H7 (cell line): ENCODE data around the gene P2RY13. TPM values are rescaled to one million over a fixed set of nuclear protein-coding genes. Genes with fewer than 3 reads are reported as not detected.

ENCODE experiments used
- DNase-seq: peaks from one replicate; pipeline ENCODE4 v3.0.0; 2012
- H3K27me3 ChIP-seq: 2 replicates; pipeline ENCODE4 v1.6.0; 2011; ENCODE audit warnings: mild to moderate bottlenecking, low read length; ENCODE audit not compliant: control insufficient read depth, insufficient read depth
- H3K36me3 ChIP-seq: replicated peaks from 2 replicates; pipeline ENCODE4 v1.5.1; 2011; ENCODE audit warnings: low read length; ENCODE audit not compliant: control insufficient read depth, insufficient read depth
- H3K4me3 ChIP-seq: 2 replicates; pipeline ENCODE4 v1.5.1; 2011; ENCODE audit warnings: low read depth, mild to moderate bottlenecking, control low read depth, low read length, moderate library complexity; ENCODE audit not compliant: insufficient read depth
- total RNA-seq: library from RNA; depleted of rRNA; stranded (reverse); fragments of >200 nt; shearing (Covaris generic); gene quantifications from 2 replicates; pipeline ENCODE4 v1.2.3, GENCODE V29; 2014; rRNA removed

The P2RY13 gene
- total RNA-seq: not detected in 2 replicates

DNA sequence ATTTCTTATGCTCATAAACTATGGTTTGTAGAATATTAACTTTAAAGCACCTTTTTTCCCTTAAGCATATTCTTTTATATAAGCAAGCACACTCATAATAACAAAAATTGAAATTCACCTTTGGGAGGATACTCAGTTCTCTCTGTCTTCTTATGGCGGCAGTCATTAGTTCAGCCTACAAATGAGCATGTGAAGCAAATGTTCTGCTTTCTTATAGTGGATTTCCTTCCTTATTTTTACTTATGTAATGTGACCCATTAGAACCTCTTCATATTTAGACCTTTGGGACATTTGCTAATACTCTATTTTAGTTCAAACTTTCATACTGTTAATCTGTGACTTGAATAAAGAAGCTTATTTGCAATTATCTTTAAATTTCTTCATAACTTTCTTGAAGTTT is at the start of gene P2RY13:
TSS of gene P2RY13 (minus strand) at position 187 of the 400 bp plus-strand sequence. CDS start at position 166, 21 bp downstream.
- Histone ChIP-seq H3K36me3 (no peaks in the 10 kb centered on the region), H3K27me3 (no peaks in the 10 kb centered on the region), H3K4me3 (no peak within 1 kb of the TSS)
- DNase-seq: no peak

DNA sequence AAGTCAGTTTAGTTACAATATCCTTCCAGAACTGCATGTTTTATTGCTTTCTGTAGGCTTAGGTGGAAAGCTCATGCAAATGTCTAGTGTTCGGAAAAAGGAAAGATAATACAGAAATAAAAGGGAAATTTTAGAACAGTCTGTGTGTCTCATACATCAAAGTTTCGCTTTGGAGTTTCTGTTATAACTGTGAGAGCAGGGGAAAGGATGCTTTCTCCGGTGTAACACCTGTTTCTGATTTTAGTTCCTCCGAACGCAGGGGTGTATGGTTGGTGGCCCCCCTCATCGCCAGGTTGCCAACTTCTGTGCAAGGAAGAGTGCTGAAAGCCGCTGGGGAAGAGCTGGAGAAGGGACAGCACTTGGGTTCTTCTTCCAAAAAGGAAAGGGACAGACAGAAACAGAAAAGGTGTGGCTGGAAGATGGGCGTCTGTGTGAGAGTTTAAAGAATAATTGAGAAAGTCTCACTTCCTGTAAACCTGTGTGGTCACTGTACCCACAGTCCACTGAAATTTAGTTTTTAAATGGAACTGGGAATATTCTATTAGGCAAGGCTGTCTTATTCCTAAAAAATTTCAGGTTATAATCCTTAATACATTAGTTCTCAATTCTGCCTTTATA is 48.5 kb upstream of the P2RY13 start:
- Histone ChIP-seq H3K27me3 (no peaks in the 10 kb centered on the region), H3K36me3 (no peaks in the 10 kb centered on the region; the same call in none of the 2 replicates)
- DNase-seq: no peak

DNA sequence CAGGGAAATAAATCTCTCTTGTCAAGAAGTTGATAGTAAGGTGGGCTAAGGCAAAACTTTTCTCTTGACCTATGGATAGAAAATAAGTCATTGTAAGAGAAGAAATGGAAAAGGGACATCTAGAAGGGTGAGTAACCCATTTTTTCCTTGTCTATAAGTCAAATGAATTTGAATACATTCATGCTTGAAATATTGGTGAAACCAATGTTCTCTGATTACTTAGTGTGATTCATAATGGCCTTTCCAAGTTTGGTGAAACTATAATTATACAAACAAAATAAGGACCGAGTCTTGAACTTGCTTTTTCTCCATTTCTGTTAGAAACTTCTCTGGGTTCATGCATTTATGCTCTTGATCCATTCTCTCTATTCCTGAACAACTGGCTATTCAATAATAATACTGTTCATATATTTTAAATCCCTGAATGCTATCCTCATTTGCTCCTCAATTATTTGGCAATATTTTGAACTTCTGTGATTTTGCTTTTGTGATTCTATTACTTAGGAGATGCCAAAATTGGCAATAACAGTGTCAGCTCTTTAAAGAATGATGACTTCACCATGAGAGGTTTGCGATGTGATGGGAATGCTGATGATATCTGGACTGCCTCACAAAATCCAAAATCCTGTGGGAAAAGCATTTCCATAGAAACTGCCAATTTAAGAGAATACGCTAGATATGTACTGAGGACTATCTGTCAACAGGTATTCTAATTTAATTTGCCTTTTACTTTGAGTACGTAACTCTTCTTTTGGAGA is 42.9 kb upstream of the P2RY13 start:
- Histone ChIP-seq H3K4me3 (no peak overlapping the region), H3K27me3 (no peaks in the 10 kb centered on the region), H3K36me3 (no peaks in the 10 kb centered on the region; the same call in 1 of the 2 replicates)
- DNase-seq: no peak

More for the DNA sequence above, 48.5 kb upstream of the P2RY13 start:
- no peak overlapping the region for H3K4me3 ChIP-seq

DNA sequence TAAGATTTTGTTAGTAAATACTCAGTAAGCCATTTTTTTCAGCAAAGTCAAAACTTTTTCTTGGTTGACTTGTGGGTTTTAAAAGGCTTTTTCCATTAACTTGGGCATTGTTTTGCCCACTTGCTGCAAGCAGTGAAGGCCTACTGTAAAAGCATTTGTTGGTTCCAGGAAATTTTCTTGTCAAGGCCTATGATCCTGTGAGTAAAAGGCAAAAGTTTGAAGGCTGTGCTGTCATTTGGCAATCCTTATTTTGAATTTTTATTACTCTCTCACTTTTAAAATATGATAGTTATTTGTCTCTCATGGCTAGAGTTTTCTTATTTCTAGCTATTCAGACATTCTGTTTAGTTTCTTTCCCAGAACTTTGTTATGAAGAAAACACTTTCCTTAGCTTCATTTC is 42.2 kb upstream of the P2RY13 start:
- DNase-seq: no peak
- Histone ChIP-seq H3K27me3 (no peaks in the 10 kb centered on the region), H3K4me3 (no peak overlapping the region), H3K36me3 (no peaks in the 10 kb centered on the region; the same call in 1 of the 2 replicates)

DNA sequence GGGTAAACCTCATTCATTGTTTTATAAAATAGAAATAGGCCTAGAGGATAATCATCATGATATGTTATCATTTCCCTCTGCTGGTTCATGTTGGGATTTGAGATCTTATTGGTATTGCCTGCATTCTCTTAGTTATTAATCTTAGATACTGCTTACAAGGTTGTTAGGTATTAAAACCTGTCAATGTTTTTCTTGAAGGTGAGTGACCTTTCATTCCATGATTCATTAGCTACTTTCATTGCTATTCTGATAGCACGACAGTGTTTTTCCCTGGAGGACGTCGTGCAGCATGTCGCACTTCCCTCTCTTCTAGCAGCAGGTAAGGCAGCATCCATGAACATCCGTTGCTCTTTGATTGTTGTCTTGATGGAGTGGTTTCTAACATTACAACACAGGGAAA is 38.1 kb upstream of the P2RY13 start:
- Histone ChIP-seq H3K27me3 (no peaks in the 10 kb centered on the region), H3K36me3 (no peaks in the 10 kb centered on the region; the same call in 1 of the 2 replicates), H3K4me3 (no peak overlapping the region)
- no peak for DNase-seq

GRCh38 chr3:151366993-151367392 is 37.6 kb upstream of the P2RY13 start:
- H3K27me3 ChIP-seq: no peaks in the 10 kb centered on the region
- no peak overlapping the region for H3K4me3 ChIP-seq
- DNase-seq: no peak
- no peaks in the 10 kb centered on the region; the same call in 1 of the 2 replicates for H3K36me3 ChIP-seq

DNA sequence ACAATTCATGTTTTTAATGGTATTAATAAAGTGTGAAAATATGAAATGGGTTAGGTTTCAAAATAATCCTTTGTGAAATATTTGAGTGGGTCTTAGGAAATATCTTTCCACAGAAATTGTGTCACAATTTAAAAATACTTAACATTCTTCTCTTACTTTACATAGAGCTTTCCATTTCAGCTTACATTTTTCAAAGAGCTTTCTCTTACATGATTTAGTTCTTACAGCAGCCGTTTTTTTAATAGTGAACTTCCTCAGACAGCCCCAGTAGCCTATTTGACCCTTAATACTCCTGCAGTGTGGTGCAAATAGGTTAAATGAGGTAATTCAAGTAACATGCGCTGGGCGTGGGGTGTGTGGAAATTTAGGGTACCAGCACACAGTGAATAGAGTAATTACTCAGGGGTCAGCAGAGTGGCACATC is 33.4 kb upstream of the P2RY13 start:
- no peak overlapping the region for H3K4me3 ChIP-seq
- H3K27me3 ChIP-seq: no peaks in the 10 kb centered on the region
- no peak for DNase-seq
- H3K36me3 ChIP-seq: no peaks in the 10 kb centered on the region; the same call in 1 of the 2 replicates

- Histone ChIP-seq H3K36me3 (no peaks in the 10 kb centered on the region; the same call in 1 of the 2 replicates), H3K4me3 (no peak overlapping the region), H3K27me3 (no peaks in the 10 kb centered on the region)
- DNase-seq: no peak
These were observed 28.1 kb upstream of the P2RY13 start for GRCh38 chr3:151357463-151357850.

- DNase-seq: no peak
- Histone ChIP-seq H3K36me3 (no peaks in the 10 kb centered on the region; the same call in 1 of the 2 replicates), H3K27me3 (no peaks in the 10 kb centered on the region), H3K4me3 (no peak overlapping the region)
These were observed 27.6 kb upstream of the P2RY13 start for GRCh38 chr3:151356794-151357462.

DNA sequence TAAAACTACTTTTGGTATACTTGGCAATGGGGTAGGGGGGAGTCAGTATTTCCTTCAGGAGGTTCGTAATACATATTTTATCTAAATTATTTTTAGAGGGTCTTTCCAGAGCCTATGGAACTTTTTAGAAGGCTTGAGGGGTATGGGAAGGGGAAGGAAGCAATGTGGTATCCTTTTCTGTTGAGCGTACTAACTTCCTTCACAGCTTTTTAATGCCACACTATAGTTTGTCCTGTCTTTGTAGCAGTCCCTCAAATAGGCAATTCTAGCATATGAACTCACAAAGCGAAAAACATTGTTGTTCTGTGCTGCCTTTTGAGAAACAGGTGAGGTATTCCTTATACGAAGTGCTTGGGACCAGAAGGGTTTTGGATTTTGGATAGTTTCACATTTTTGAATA is 22.3 kb upstream of the P2RY13 start:
- Histone ChIP-seq H3K4me3 (no peak overlapping the region), H3K36me3 (no peaks in the 10 kb centered on the region; the same call in 1 of the 2 replicates), H3K27me3 (no peaks in the 10 kb centered on the region)
- no peak for DNase-seq

GRCh38 chr3:151351219-151351618 is 21.9 kb upstream of the P2RY13 start:
- Histone ChIP-seq H3K4me3 (no peak overlapping the region), H3K36me3 (no peaks in the 10 kb centered on the region; the same call in 1 of the 2 replicates), H3K27me3 (no peaks in the 10 kb centered on the region)
- DNase-seq: no peak

DNA sequence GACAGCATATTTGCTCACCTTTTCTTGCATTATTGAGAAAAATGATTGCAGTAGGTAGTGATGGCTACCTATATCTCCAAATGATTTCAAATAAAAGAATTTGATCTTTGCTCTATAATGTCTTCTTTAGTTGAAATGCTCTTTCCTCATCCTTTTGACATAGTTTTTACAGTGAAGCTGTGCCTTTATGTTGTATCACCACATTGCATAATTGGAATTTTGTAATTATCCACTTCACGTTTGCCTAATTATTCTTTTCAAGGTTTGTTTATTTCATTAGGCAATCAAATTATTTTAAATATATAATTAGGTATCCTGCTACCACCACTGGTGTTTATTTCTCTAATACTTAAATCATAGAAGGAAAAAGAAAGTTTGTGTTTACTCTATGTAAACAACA is 21.3 kb upstream of the P2RY13 start:
- no peak for DNase-seq
- Histone ChIP-seq H3K27me3 (no peaks in the 10 kb centered on the region), H3K4me3 (no peak overlapping the region), H3K36me3 (no peaks in the 10 kb centered on the region; the same call in 1 of the 2 replicates)

DNA sequence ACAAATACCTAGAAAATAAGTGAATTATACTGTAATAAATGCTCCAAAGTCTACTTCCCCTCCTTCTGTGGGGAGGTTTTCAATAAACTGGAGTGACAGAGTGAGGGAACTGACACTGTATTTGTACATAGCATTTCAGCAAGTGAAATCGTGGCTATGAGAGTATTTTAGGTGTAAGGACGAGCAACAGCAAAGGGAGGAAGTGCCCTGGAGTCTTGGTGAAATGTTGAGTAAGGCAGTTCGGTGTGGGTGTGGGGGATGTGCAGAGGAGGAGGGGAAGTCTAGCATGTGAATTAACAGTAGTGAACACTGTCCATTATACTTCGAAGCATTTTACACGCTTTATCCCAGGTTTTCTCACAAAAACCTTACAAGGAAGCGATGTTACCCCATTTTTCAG is 18.1 kb upstream of the P2RY13 start:
- H3K27me3 ChIP-seq: no peaks in the 10 kb centered on the region
- no peaks in the 10 kb centered on the region for H3K36me3 ChIP-seq
- no peak overlapping the region for H3K4me3 ChIP-seq
- no peak for DNase-seq

DNA sequence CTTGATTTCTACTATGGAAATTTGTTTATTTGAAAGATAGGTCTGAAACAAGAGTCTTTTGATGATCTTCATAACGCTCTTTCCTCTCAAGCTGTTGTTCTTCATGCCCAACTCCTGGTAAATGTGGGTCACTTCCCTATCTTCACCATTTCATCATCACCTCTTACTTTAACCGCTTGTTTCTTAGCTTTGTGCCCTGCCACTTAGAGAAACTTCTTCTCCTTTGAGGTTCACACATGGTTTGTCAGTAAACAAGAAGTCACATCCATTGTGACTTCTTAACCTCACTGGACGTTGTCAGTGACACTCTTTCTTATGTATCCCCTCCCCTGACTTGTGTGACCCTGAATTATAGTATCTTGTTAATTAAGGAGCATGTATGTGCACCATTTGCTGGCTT is 16.9 kb upstream of the P2RY13 start:
- Histone ChIP-seq H3K4me3 (no peak overlapping the region), H3K27me3 (no peaks in the 10 kb centered on the region), H3K36me3 (no peaks in the 10 kb centered on the region)
- DNase-seq: no peak

GRCh38 chr3:151345859-151346258 is 16.5 kb upstream of the P2RY13 start:
- no peaks in the 10 kb centered on the region for H3K36me3 ChIP-seq
- H3K27me3 ChIP-seq: no peaks in the 10 kb centered on the region
- DNase-seq: no peak
- no peak overlapping the region for H3K4me3 ChIP-seq
